HTR-8/SVneo (cell line): ENCODE data around the gene ADAMTSL1.

ENCODE experiments used
- DNase-seq: peaks from one replicate; pipeline ENCODE4 v3.0.0; 2011; ENCODE audit warnings: low spot score, mixed read lengths; ENCODE audit not compliant: insufficient read length
- FAIRE-seq: peaks from 2 replicates; lab custom pipeline; 2011; peaks lifted over from hg19 to GRCh38; lab: Jason Lieb, UNC

Gene ADAMTSL1, protein sequence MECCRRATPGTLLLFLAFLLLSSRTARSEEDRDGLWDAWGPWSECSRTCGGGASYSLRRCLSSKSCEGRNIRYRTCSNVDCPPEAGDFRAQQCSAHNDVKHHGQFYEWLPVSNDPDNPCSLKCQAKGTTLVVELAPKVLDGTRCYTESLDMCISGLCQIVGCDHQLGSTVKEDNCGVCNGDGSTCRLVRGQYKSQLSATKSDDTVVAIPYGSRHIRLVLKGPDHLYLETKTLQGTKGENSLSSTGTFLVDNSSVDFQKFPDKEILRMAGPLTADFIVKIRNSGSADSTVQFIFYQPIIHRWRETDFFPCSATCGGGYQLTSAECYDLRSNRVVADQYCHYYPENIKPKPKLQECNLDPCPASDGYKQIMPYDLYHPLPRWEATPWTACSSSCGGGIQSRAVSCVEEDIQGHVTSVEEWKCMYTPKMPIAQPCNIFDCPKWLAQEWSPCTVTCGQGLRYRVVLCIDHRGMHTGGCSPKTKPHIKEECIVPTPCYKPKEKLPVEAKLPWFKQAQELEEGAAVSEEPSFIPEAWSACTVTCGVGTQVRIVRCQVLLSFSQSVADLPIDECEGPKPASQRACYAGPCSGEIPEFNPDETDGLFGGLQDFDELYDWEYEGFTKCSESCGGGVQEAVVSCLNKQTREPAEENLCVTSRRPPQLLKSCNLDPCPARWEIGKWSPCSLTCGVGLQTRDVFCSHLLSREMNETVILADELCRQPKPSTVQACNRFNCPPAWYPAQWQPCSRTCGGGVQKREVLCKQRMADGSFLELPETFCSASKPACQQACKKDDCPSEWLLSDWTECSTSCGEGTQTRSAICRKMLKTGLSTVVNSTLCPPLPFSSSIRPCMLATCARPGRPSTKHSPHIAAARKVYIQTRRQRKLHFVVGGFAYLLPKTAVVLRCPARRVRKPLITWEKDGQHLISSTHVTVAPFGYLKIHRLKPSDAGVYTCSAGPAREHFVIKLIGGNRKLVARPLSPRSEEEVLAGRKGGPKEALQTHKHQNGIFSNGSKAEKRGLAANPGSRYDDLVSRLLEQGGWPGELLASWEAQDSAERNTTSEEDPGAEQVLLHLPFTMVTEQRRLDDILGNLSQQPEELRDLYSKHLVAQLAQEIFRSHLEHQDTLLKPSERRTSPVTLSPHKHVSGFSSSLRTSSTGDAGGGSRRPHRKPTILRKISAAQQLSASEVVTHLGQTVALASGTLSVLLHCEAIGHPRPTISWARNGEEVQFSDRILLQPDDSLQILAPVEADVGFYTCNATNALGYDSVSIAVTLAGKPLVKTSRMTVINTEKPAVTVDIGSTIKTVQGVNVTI (N-terminal part only)

GRCh38 chr9:18473652-18474279 is at the start of gene ADAMTSL1:
TSS of gene ADAMTSL1 (plus strand) at chr9:18474153. CDS start at chr9:18474233, 80 bp downstream.
- DNase-seq (peak; percentile 43), FAIRE-seq (no peak)

GRCh38 chr9:18427691-18428090 is 46.3 kb upstream of the ADAMTSL1 start:
- no peak for FAIRE-seq
- no peak for DNase-seq

DNA sequence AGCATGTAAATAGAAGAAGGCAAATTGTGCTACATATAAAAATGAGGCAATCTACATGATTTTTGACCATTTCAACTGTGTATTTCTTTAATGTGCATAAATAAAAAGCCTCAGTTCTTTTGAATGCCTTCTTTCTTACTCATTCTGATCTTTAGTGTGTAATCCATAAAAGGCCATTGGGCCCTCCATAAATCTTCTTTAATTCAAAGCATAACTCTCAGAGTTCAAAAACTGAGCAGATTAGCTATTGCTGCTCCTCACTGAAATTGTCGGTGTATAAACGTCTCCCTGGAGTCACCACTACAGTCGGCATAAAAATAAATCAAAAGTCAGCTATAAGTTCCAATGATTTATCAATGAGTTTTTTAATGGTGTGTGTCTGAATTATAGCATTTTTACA is 45.3 kb upstream of the ADAMTSL1 start:
- DNase-seq (no peak), FAIRE-seq (no peak)

- FAIRE-seq, result no peak
- no peak for DNase-seq
Observed at GRCh38 chr9:18429070-18429469, 44.9 kb upstream of the ADAMTSL1 start.

DNA sequence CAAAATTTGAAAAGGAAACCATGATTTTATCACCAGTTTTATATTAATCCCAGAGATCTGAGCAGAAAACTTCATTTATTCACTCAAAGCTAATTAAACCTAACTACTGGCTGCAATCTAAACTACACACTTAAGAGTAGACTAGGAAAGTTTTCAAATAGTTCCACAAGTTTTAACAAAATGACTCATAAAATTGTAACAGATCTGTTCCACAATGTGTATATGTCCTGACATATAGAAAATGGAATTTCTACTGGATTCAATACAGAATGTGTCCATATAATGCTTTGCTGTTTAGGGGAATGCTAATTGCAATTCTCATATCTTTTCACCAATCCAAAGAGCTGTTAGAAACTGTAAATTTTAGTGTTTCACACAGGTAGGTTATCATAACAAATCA is 40.3 kb upstream of the ADAMTSL1 start:
- FAIRE-seq, result no peak

DNA sequence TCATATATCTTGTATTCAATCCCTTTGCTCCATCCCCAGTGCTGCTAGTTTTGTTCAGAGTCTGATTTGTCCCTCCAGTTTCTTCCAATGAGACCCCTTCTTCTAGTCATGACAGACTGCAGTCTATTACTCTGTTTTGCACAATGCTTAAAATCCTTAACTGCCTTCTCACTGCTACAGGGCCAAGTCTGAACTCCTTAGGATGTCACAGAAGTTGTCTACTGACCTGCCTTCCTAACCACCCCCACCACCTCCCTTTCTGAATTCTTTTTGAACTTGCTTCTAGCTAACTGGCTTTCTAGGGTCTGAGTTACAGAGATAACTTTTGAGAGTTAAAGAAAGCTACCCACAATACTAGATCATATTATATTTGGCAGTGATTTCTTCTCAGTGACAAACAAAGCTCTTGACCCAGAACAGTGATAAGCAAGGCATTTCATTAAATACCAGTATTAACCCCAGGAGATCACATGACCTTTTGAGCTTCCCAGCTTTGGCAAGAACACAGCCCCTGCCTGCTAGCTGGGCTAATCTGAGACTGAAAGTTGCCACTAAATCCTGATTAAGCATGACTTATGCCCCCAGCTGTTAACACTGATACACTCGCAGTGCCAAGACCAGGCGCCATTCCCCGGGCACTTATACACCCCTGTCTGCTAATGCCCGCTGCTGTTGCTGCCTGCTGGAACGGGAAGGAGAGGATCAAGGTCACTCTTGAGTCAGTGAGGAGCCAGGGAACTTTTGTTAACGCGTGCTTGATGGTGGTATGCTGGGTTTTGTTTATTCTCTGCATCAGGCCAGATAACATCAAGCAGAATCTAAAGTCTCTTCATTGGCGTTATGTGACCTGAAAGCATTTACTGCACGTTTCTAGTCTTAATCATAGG is 36.4 kb upstream of the ADAMTSL1 start:
- DNase-seq (no peak), FAIRE-seq (no peak)

More for the DNA sequence above, 40.3 kb upstream of the ADAMTSL1 start:
- no peak for DNase-seq

GRCh38 chr9:18438300-18438925 is 35.5 kb upstream of the ADAMTSL1 start:
- no peak for FAIRE-seq
- DNase-seq, result no peak

- FAIRE-seq (no peak), DNase-seq (no peak)
Observed at GRCh38 chr9:18438951-18439350, 35.0 kb upstream of the ADAMTSL1 start.

DNA sequence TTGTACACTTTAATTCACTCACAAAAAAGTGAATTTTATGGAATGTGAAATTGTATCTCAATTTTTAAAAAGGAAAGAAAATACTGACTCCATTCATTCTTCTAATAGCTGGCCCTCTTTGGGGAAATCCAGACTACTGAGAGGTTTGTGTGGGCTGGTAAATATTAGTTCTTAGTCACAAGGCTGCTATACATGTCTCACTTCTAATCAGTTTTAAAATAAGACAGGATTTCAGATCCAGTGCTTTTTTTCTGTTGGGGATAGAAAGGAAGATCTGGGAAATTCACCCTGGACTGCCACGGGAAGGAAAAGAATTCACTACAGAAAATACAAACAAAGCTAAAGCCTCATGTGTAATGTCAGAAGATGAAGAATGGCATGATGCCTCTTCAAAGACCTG is 32.7 kb upstream of the ADAMTSL1 start:
- FAIRE-seq, result no peak
- DNase-seq, result no peak

- FAIRE-seq, result no peak
- no peak for DNase-seq
Observed at GRCh38 chr9:18442629-18443491, 31.1 kb upstream of the ADAMTSL1 start.

DNA sequence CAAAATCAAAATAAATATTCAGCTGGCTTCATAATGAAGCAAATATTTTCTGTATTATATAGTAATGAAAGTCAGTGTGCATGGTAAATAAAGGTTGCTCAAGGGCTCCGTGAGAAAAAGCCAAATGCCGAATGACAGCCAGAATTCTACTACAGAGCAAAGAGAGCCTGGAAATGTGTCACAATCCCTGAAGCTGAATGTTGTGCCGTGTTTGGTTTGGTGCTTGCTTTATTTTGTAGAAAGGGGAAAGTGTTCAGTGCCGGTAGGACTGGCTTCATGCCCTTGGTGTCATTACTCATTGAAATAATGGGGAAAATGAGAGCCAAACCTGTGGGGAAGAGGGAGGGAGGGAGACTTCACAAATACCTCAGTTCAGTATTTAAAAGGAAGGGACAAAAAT is 26.8 kb upstream of the ADAMTSL1 start:
- no peak for DNase-seq
- FAIRE-seq, result no peak

DNA sequence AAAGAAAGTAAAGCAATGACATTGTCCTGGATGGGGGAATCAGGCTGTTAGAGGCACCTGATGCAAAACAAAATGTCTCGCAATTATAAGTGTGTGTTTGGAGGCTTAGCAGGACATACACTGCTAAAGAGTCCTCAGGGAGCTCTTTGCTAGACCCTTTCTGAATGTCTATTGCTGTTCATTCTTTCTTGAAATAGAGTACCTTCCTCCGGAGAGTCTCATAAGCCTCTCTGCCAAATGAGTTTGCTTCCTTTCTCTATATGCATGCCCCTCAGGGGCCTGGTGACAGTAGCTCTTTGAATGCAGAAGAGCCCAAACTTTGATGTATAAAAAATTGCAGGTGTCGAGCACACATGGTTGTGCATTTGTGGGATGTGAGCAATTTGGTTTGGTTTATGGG is 26.4 kb upstream of the ADAMTSL1 start:
- FAIRE-seq, result no peak
- DNase-seq, result no peak

GRCh38 chr9:18448101-18448500 is 25.9 kb upstream of the ADAMTSL1 start:
- FAIRE-seq (no peak), DNase-seq (no peak)

DNA sequence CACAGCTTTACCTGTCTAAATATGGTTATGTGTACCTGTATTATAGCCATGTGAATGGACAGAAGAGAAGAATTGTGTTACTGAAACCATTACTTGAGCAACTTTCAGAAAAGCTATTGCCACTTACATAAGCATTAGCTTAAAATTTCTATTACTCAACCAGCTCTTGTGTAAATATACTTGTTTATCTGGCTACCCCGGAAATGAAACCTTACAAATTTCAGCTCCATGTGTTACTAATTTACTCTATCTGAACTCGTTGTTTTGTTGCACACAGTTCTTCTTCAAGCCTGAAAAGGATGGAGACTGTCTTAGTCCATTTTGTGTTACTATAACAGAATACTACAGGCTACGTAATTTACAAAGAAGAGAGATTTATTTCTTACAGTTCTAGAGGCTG is 22.5 kb upstream of the ADAMTSL1 start:
- no peak for FAIRE-seq

GRCh38 chr9:18452276-18452675 is 21.7 kb upstream of the ADAMTSL1 start:
- DNase-seq (no peak), FAIRE-seq (no peak)

More for the DNA sequence above, 22.5 kb upstream of the ADAMTSL1 start:
- no peak for DNase-seq

DNA sequence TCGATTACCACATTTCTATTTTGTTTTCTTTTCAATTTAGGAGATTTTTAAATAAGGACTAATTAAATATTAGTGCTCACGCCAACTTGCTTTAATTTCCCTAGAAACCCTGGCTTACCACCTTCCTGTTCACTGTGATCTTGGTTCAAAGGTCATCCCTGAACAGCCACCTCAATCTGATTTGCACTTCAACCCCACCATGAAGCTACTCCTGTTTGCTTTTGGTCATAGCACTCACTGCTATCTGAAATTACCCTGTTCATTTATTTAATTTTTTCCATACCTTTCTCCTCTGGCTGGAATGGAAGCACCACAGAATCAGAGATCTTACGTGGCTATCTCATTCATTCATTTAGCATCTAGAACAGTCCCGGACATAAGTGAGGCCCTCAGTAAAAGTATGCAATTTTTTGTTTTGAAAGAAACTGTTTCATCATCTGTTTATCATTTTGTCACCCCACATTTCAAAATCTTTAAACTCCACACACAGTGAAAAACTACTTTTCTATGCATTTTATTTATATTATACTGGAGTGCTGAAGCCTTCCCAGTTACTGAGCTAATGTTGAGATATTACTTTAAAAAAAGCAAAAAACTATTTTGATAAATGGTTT is 17.2 kb upstream of the ADAMTSL1 start:
- DNase-seq (no peak), FAIRE-seq (no peak)

DNA sequence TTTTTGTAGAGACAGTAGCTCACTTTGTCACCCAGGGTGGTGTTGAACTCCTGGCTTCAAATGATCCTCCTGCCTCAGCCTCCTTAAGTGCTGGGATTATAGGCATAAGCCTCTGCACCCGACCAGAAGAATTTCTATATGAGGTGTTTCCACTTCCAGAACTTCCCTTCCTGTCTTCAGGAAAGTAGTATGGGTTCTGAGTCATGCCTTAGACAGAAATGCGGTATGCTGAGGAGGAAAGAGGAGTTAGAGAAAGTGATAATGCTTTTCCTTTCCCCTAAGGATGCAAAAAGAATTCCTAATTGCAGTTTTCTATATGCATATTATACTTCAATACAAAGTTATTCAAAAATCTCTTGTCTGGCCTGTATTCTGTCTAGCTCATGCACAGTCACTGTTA is 16.4 kb upstream of the ADAMTSL1 start:
- DNase-seq (no peak), FAIRE-seq (no peak)
